IMR-90 (cell line): Measurements from ENCODE around the gene ADGRG7.

ENCODE experiments used
- CEBPB ChIP-seq: IDR thresholded peaks from 2 replicates; pipeline ENCODE4 v1.6.1; 2012; ENCODE audit warnings: low read depth, low read length, improper control_type of control experiment
- CTCF ChIP-seq: conservative IDR thresholded peaks from 2 replicates; pipeline ENCODE4 v1.5.1; 2012; ENCODE audit warnings: mild to moderate bottlenecking, low read depth, low read length, improper control_type of control experiment
- POLR2A ChIP-seq: IDR thresholded peaks from 2 replicates; pipeline ENCODE4 v1.6.1; 2012; ENCODE audit warnings: mild to moderate bottlenecking, low read depth, low read length
- RFX5 ChIP-seq: IDR thresholded peaks from 2 replicates; pipeline ENCODE4 v1.8.0; 2012; ENCODE audit warnings: low read depth, mild to moderate bottlenecking, low read length, moderate library complexity
- SMC3 ChIP-seq: fragments of 150-350 bp; IDR thresholded peaks from 2 replicates; pipeline ENCODE4 v1.6.1; 2016; ENCODE audit warnings: low read depth, mild to moderate bottlenecking, antibody characterized with exemption, low read length, moderate library complexity

- TF ChIP-seq CEBPB, result no peak
- TF ChIP-seq CTCF, result no peak
- no peak for TF ChIP-seq RFX5
- no peak for TF ChIP-seq POLR2A
- TF ChIP-seq SMC3, result no peak
These were observed 18.0 kb upstream of the ADGRG7 start for GRCh38 chr3:100591411-100591810.
